ENCODE data around the gene EHMT1.

The EHMT1 gene

DNA sequence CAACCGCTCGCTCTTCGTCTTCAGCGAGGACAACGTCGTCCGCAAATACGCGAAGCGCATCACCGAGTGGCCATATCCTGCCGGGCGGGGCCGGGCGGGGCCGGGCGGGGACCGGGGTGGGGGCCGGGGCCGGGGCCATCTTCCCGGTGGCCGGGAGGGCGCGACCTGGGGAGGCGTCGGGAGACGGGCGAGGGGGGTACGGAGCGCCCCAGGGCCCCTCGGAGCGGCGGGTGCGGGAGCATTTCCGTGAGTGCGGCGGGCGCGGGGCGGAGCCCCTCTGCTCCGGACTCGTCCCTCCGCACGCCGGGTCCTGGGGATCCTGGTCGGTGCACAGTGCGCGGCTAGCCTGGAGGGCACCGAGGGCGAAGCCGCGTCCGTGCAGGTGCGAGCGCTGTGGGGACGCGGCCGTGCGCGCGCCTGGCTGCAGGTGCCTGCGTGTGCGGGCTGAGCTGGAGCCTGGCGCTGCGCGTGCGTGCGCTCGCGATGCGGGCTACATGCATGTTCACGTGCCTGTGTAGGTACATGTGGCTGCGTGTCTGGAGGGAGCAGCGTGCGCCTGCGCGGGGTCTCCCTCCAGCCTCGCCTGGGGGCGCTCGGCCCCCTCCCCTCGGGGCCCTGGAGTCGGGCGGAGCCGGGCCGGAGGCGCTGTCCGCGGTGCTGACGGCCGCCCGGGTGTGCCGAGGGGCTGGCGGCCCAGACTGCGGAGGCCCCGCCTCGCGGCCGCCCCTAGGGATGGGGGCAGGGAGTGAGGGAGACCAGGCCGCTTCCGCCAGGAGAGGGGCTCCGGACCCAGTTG, 259.5 kb downstream of the EHMT1 start:
- H3K9me2 ChIP-seq (replicated peaks; ENCODE audit: insufficient read depth, low read length), result no peaks in the 10 kb centered on the region
- no peaks in the 10 kb centered on the region for H3K27me3 ChIP-seq (ENCODE audit: low read length)
- no peaks in the 10 kb centered on the region for H4K20me1 ChIP-seq (ENCODE audit: low read depth, low read length)
- TF ChIP-seq, protein P1, sequence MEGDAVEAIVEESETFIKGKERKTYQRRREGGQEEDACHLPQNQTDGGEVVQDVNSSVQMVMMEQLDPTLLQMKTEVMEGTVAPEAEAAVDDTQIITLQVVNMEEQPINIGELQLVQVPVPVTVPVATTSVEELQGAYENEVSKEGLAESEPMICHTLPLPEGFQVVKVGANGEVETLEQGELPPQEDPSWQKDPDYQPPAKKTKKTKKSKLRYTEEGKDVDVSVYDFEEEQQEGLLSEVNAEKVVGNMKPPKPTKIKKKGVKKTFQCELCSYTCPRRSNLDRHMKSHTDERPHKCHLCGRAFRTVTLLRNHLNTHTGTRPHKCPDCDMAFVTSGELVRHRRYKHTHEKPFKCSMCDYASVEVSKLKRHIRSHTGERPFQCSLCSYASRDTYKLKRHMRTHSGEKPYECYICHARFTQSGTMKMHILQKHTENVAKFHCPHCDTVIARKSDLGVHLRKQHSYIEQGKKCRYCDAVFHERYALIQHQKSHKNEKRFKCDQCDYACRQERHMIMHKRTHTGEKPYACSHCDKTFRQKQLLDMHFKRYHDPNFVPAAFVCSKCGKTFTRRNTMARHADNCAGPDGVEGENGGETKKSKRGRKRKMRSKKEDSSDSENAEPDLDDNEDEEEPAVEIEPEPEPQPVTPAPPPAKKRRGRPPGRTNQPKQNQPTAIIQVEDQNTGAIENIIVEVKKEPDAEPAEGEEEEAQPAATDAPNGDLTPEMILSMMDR (IDR thresholded peaks at IDR 0.05; ENCODE audit: insufficient read depth, low read length, poor library complexity, severe bottlenecking), result no peak
- no peak for TF ChIP-seq EZH2phosphoT487 (conservative IDR thresholded peaks at IDR 0.05; ENCODE audit: low read length)
- no peak overlapping the region for H3K9ac ChIP-seq (ENCODE audit: low read length)
- no peaks in the 10 kb centered on the region for H3K9me3 ChIP-seq (ENCODE audit: insufficient read depth, low read length)
- no peaks in the 10 kb centered on the region for H3F3A ChIP-seq (ENCODE audit: insufficient read depth)
- no peak overlapping the region for H2AFZ ChIP-seq (ENCODE audit: low read depth, low read length, severe bottlenecking)
- no peaks in the 10 kb centered on the region for H3K79me2 ChIP-seq (ENCODE audit: insufficient read depth, low read length)
- no peak overlapping the region for H3K4me2 ChIP-seq (ENCODE audit: low read depth, low read length, poor library complexity, severe bottlenecking)
- no peak overlapping the region for H3K27ac ChIP-seq (ENCODE audit: low read depth, low read length)
- H3K4me3 ChIP-seq (ENCODE audit: insufficient read depth, low read length, poor library complexity, severe bottlenecking), result no peak overlapping the region
- H3K36me3 ChIP-seq (ENCODE audit: low read length), result no peaks in the 10 kb centered on the region

DNA sequence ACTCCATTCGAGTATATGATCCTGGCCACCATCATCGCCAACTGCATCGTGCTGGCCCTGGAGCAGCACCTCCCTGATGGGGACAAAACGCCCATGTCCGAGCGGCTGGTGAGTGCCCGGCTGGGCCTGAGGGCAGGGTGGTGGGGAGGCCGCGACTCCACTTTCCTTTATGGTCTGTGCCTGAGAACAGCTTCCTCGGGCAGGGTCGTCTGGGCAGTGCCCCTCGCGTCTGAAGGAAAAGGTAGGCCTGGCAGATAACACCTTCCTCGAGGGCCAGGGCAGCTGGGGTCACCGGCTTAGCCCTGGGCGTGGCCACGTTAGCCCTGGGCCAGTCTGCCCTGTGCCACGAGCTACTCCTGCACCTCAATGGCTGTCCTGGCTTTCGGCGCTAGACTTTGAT, 260.2 kb downstream of the EHMT1 start:
- H3K36me3 ChIP-seq (ENCODE audit: low read length), result no peaks in the 10 kb centered on the region
- H3K27me3 ChIP-seq (ENCODE audit: low read length), result no peaks in the 10 kb centered on the region
- TF ChIP-seq, protein P1 (IDR thresholded peaks at IDR 0.05; ENCODE audit: insufficient read depth, low read length, poor library complexity, severe bottlenecking), result no peak
- no peak for TF ChIP-seq EZH2phosphoT487 (conservative IDR thresholded peaks at IDR 0.05; ENCODE audit: low read length)
- H3K9me2 ChIP-seq (replicated peaks; ENCODE audit: insufficient read depth, low read length), result no peaks in the 10 kb centered on the region
- no peak overlapping the region for H3K27ac ChIP-seq (ENCODE audit: low read depth, low read length)
- H3K4me3 ChIP-seq (ENCODE audit: insufficient read depth, low read length, poor library complexity, severe bottlenecking), result no peak overlapping the region
- H3K9ac ChIP-seq (ENCODE audit: low read length), result no peak overlapping the region
- H2AFZ ChIP-seq (ENCODE audit: low read depth, low read length, severe bottlenecking), result no peak overlapping the region
- H3K9me3 ChIP-seq (ENCODE audit: insufficient read depth, low read length), result no peaks in the 10 kb centered on the region
- H4K20me1 ChIP-seq (ENCODE audit: low read depth, low read length), result no peaks in the 10 kb centered on the region
- no peaks in the 10 kb centered on the region for H3F3A ChIP-seq (ENCODE audit: insufficient read depth)
- no peak overlapping the region for H3K4me2 ChIP-seq (ENCODE audit: low read depth, low read length, poor library complexity, severe bottlenecking)
- H3K79me2 ChIP-seq (ENCODE audit: insufficient read depth, low read length), result no peaks in the 10 kb centered on the region

DNA sequence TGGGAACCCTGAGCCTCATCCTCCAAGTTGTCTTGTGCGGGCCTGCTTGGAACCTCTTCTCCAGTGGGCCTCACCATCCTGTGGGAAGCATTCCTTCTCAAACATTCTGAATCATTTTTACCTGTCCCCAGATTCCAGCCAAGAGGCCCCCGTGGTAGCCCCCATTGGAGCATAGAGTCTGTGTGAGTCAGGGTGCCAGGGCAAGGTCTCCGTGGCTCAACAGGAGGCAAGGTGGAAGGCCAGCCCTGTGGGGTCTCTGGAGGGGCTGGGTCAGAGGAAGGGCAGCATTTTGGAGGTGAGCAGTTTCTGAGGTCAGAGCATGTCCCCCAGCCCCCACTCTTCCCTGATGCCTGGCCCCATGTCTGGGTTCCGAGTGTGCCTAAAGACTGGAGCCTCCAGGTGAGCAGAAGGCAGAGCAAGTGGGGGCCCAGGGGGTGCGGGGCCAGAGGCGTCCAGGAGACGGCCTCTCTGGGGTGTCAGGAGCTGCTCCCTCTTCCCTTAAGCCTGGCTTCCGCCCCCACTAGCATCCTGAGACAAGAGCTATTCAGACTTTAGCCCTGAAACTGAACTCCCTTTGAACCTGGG, 260.9 kb downstream of the EHMT1 start:
- TF ChIP-seq EZH2phosphoT487 (conservative IDR thresholded peaks at IDR 0.05; ENCODE audit: low read length), result no peak
- TF ChIP-seq, protein P1 (IDR thresholded peaks at IDR 0.05; ENCODE audit: insufficient read depth, low read length, poor library complexity, severe bottlenecking), result no peak
- H3K4me2 ChIP-seq (ENCODE audit: low read depth, low read length, poor library complexity, severe bottlenecking), result no peak overlapping the region
- no peaks in the 10 kb centered on the region for H3K9me2 ChIP-seq (replicated peaks; ENCODE audit: insufficient read depth, low read length)
- H3K36me3 ChIP-seq (ENCODE audit: low read length), result no peaks in the 10 kb centered on the region
- H3F3A ChIP-seq (ENCODE audit: insufficient read depth), result no peaks in the 10 kb centered on the region
- no peak overlapping the region for H3K4me3 ChIP-seq (ENCODE audit: insufficient read depth, low read length, poor library complexity, severe bottlenecking)
- H4K20me1 ChIP-seq (ENCODE audit: low read depth, low read length), result no peaks in the 10 kb centered on the region
- no peak overlapping the region for H2AFZ ChIP-seq (ENCODE audit: low read depth, low read length, severe bottlenecking)
- H3K27me3 ChIP-seq (ENCODE audit: low read length), result no peaks in the 10 kb centered on the region
- no peak overlapping the region for H3K9ac ChIP-seq (ENCODE audit: low read length)
- no peaks in the 10 kb centered on the region for H3K9me3 ChIP-seq (ENCODE audit: insufficient read depth, low read length)
- no peak overlapping the region for H3K27ac ChIP-seq (ENCODE audit: low read depth, low read length)
- no peaks in the 10 kb centered on the region for H3K79me2 ChIP-seq (ENCODE audit: insufficient read depth, low read length)

Measured in SU-DHL-6 (cell line).